AG08395 (cell line): Measurements from ENCODE around the gene WASF2.
"Not testable (repeated sequence)": the region's sequence is repeated elsewhere in the genome, so short reads cannot be mapped to it uniquely, and the experiment has no call there.

Experiments
- DNase-seq: peaks from one replicate; pipeline ENCODE4 v3.0.0; 2012; ENCODE audit warnings: mixed read lengths, low spot score

WASF2 gene

GRCh38 chr1:27454610-27455009, 35.4 kb downstream of the WASF2 start:
- DNase-seq = no peak

- DNase-seq = no peak
These were observed 38.6 kb downstream of the WASF2 start for GRCh38 chr1:27451343-27451742.

DNA sequence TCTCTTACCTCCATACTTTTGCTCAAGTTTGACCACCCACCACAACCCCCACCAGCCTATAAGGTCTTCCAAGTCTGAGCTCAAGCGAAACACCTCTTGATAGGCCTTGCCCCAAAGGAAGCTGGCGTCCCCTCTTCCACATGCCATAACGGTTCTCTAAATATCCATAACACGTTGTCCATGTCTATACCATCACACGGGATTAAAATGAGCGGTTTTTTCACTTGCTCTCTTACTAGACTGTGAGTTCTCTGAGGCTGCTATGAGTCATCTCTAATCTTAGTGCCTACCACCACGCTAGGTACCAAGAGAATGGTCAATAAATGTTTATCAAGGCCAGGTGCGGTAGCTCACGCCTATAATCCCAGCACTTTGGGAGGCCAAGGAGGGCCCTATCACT, 41.0 kb downstream of the WASF2 start:
- no peak for DNase-seq

DNA sequence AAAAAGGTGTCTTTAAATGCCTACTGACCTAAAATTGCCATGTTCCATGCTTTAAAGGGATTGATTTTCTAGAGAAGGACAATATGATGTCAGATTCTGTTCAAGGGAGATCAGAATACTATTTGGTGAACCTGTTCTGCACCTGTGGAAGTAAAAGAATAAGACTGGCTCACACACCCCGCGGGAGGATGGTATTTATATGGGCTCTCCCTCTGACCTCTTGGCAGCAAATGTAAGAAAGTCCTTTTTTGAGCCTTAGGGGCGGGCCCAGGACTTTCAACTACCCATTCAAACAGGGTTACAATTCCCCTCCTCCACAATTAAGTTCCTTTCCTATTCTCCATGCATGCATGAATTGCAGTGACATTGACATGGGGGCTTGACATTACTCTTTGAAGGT, 42.1 kb downstream of the WASF2 start:
- no peak for DNase-seq

GRCh38 chr1:27447399-27447798, 42.6 kb downstream of the WASF2 start:
- DNase-seq = no peak

DNA sequence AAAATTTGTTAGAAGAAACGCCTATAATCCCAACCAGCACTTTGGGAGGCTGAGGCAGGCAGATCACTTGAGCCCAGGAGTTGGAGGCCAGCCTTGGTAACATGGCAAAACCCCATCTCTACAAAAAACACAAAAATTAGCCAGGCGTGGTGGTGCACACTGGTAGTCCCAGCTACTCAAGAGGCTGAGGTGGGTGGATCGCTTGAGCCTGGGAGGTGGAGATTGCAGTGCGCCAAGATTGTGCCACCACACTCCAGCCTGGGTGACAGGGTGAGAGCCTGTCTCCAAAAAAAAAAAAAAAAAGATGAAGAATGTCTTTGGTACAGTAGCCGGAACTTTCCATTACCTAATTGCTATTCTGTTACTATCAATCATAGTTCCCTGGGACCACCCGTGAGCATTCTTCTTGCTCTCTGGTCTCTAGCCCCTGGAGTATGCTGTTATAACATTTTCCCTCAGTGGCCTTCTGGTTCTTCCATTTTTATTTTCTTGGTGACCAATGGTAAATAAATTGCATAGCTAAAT, 43.4 kb downstream of the WASF2 start:
- DNase-seq = no peak

DNA sequence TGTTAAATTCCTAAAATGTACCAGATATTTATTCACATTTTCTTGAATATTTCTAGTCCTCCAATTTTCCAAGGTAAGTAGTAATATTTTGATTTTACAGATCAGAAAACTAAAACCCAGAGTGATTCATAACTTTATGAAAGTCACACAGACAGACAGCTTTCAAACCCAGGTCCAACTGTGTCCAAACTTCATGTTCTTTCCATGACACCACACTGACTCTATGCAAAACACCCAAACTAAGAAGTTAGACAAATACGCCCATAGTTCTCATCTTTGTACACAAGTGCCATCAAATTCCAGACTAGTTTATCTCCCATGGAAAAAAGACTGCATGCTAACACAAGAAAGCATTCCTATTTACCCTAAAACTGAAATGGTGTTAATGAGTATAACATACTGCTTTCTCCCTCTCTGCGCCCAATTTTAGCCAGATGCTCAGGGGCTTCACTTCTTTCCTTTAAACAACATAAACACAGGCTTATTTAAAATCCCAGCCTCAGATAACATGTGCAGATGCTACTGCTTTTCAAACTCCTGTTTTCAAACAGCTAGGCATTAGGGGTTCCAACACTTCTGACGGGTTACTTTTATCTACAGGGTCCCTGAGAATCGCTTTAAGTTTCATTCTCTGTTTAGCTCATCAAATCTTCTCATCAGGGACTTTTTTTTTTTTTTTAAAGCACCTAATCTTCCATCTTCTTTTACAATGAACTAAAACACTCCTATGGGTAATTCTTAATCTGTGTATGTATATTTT, 44.6 kb downstream of the WASF2 start:
- DNase-seq = no peak

DNA sequence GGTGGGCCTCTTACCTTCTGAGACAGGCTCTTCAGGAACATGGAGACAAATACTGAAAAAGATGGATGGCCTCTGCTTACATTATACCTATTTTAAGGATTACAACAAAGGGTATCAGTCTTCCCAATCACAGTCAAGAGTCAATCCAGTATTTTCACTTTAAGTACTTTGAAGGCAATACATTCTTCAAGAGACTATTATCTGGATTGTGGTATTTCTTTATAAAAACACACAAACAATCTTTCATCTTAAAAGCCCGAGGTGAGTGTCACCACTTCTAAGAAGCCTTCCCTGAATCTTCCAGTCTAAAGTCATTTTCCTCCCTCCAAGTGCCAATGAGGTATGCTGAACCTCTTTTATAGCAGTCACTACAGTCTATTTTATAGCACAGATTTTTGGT, 45.3 kb downstream of the WASF2 start:
- no peak for DNase-seq

DNA sequence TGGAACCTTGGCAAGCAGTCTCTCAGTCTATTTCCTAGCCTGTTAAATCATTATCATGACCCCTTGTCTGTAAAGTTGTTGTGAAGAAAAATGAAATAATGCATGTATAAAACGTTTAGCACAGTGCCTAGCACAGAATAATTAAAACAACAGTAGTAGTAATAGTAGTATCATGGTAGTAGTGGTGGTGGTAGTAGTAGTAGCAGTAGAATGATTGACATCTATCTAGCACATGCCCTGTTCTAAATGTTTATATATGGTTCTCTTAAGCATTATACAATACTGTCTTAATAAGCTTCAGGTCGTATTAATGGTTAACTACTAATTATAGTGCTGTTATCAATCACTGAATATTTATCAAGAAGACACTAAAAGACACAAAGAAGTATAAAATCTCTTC, 50.8 kb downstream of the WASF2 start:
- DNase-seq = no peak

DNA sequence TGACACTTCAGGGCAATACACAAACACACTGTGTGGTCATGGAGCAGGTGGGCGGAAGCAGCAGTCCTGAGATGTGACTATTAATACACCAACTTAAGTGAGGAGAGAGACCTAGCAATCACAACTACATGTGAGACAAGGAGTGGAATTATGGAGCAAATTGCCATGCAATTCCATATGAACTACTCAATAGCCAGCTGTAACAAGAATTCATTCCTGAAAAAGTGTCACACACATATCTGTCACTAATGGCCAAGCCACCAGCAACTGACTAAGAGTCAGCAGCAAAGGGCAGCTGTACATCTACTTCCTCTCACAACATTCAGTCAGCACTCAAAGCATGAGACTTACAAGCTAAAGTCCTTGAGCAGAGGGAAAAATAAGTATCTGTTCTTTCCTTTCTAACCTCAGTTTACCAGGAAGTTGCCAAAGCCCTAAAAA, 51.3 kb downstream of the WASF2 start:
- DNase-seq = no peak

GRCh38 chr1:27436204-27437159, 53.5 kb downstream of the WASF2 start:
- DNase-seq = peak; percentile 73

- DNase-seq = no peak
These were observed 54.3 kb downstream of the WASF2 start for GRCh38 chr1:27435566-27436203.

- no peak for DNase-seq
These were observed 56.3 kb downstream of the WASF2 start for GRCh38 chr1:27433706-27434105.

DNA sequence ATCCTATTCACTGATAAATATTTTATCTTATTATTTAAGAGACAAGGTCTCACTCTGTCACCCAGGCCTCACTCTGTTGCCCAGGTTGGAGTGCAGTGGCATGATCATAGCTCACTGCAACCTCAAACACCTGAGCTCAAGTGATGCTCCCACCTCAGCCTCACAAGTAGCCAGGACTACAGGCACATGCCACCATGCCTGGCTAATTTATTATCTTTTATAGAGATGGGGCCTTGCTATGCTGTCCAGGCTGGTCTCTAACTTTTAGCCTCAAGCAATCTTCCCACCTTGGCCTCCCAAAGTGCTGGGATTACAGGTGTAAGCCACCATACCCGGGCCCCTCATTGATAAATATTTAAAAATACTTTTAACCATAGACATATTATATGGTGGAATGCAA, 57.2 kb downstream of the WASF2 start:
- DNase-seq = not testable (repeated sequence)

GRCh38 chr1:27431601-27431940, 58.4 kb downstream of the WASF2 start:
- no peak for DNase-seq

DNA sequence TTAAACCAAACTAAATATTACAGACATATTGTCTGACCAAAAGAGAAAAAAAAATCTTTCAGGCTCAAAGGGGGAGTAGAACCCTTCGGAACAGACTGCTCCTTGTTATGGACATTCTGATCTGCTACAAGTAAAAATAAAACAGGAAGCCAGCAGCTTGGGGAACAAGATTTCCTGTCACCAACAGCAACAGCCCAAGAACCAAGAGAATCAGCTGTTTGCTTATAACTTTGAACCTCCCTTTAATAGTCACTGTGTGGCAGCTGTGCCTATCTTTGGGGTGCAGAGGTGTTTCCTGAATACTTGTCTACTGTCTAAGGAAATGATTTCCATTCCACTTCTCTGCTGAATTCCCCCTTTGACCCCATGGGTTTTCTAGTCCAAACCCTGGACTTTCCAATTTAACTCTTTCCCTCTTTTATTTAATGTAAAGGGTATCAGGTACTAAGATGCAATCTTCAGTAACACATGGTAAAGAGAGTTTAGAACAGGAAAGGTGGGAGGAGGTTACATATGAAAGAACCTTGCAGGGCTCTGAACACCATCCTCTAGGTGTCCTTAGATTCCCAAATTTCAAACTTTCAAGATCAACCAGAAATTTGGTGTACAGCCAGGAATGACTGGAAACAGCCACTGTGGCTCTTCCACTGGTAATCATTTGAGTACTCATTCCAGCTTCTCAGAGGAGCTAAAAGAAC, 58.9 kb downstream of the WASF2 start:
- DNase-seq = no peak

- no peak for DNase-seq
These were observed 60.9 kb downstream of the WASF2 start for GRCh38 chr1:27429029-27429425.

DNA sequence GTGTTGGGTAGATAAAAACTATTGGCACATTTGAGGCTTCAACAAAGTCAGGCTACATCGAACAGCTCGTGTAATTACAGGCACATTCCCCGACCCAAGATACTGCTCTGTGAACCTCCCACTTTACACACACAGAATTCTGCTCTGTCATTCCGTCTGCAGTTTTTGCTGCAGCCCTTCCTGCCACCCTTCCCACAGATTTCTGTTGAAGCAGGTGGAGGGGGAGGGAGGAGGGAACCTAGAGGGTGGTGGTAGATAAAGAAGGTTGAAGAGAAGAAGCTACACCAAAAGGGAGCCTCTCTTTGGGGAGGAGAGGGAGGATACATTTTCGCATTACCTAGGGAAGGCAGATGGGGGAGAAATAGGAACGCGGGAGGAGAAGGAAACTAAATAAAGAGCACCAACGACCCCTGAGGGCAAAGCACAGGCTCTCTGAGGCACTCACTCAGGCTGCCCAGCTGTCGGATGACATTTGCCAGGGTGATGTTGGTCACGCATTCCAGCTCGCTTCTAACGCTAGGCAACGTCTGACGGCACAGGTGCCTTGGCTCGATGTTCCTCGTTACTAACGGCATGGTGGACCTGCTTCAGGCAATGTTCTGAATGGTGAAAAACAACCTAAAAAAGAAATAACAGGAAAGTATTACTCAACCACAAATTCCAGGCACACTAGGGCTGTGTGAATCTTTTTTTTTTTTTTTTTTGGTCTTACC, 61.5 kb downstream of the WASF2 start:
- no peak for DNase-seq

DNA sequence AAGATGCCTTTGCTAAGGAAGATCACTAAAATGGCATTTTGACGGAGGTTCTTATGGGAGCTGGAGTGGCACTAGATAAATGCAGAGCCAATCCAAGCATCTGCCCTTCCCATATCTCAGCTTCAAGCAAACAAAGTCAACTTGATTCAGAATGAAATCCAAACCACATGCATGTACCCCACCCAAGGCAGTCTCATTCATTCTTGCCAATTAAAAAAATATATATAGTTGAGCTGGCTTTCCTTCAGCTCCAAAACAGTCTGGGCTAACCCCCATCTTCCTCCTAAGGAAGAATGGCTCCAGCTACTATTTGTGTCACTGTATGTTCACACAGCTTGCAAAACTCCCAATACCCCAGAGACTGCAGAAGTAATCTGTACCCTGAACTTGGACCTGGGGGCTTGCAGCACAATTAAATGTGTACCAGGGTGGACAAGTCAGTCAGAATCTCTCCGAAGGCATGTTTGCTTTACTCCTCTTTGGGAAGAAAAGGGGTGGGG, 62.1 kb downstream of the WASF2 start:
- no peak for DNase-seq

DNA sequence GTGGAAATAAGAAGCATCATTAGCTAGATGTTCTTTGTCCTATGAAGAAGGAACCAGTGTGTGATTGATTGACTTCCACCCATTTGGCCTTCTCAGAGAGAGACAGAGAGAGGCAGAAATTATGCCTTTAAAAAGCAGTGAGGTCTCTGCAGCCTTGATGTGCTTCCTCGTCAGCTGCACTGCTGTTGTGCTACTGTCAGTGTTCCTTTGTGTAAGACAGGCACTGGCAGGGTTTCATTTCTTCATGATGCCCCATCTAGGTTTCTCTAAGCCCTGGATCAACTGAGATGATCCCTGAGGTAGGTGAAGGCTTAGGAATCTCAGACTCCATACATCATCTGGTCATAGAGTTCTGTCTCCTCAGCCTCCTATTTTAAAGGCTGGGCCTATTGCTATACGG, 62.6 kb downstream of the WASF2 start:
- DNase-seq = no peak

GRCh38 chr1:27423709-27424108, 66.3 kb downstream of the WASF2 start:
- DNase-seq = no peak
